ENCODE measurements around the gene MAP3K5. TPM values are rescaled to one million over a fixed set of nuclear protein-coding genes. Genes with fewer than 3 reads are reported as not detected.
A peak's percentile ranks its signal among the peaks of the same experiment; 100 is the strongest.

Gene MAP3K5
- total RNA-seq, 1 donor from 2014 or later, result 6.1 TPM

DNA sequence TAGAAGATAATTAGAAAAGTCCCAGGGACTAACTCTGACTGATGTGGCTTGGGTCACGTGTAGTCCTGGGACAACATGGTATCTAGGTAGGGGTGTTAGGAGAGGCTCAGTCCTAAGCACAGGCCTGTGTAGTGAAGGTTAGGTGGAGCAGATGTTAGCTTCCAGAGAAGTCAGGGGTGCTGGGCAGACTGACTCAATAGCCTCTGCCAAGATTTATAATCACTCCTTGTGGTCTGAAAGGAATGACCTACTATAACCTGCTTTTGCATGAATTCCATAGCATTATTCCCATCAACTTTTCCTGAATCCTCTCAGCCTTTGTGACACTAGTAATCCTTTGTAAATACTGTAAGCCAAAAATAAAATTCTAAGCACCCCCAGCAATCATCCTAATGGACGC lies 19.9 kb upstream of the MAP3K5 start:
- intact Hi-C loops (cut with micrococcal nuclease), result no loop called here

DNA sequence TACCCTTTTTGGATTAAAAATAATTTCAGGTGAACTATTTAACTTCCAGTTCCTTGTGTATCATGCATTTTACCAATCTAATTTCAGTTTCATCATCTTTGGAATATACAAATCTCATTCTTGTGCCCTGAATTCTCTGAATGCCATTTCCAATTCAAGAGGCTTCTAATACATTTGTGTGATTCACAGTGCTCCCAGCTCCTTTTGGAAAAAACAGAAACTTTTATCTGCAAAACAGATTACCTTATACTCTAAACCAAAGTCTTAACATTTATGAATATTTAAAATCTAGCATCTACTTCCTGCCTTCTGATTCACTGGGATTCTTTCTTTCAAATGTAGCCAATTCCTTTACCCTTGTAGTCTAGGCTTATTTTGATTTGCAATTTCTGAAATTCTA lies 19.0 kb upstream of the MAP3K5 start:
- no peak for DNase-seq (ENCODE audit: low spot score)
- peaks cover 2% of the 10 kb centered on the region for H3K4me1 Mint-ChIP-seq (ENCODE audit: low read depth)
- no peaks in the 10 kb centered on the region for H3K9me3 Mint-ChIP-seq
- H3K4me3 Mint-ChIP-seq (ENCODE audit: low read depth), result no peak overlapping the region
- no peaks in the 10 kb centered on the region for H3K36me3 Mint-ChIP-seq (ENCODE audit: low read depth)
- intact Hi-C loops (cut with micrococcal nuclease), result no loop called here
- peaks cover 10% of the 10 kb centered on the region for H3K27me3 Mint-ChIP-seq (ENCODE audit: low read depth)
- no peak overlapping the region for H3K27ac Mint-ChIP-seq

More for the DNA sequence above, 19.9 kb upstream of the MAP3K5 start:
- Mint-ChIP-seq H3K27ac (no peak overlapping the region), H3K27me3 (ENCODE audit: low read depth) (peaks cover 16% of the 10 kb centered on the region), H3K36me3 (ENCODE audit: low read depth) (no peaks in the 10 kb centered on the region), H3K9me3 (no peaks in the 10 kb centered on the region), H3K4me1 (ENCODE audit: low read depth) (peaks cover 2% of the 10 kb centered on the region), H3K4me3 (ENCODE audit: low read depth) (no peak overlapping the region)
- DNase-seq (ENCODE audit: low spot score), result no peak

DNA sequence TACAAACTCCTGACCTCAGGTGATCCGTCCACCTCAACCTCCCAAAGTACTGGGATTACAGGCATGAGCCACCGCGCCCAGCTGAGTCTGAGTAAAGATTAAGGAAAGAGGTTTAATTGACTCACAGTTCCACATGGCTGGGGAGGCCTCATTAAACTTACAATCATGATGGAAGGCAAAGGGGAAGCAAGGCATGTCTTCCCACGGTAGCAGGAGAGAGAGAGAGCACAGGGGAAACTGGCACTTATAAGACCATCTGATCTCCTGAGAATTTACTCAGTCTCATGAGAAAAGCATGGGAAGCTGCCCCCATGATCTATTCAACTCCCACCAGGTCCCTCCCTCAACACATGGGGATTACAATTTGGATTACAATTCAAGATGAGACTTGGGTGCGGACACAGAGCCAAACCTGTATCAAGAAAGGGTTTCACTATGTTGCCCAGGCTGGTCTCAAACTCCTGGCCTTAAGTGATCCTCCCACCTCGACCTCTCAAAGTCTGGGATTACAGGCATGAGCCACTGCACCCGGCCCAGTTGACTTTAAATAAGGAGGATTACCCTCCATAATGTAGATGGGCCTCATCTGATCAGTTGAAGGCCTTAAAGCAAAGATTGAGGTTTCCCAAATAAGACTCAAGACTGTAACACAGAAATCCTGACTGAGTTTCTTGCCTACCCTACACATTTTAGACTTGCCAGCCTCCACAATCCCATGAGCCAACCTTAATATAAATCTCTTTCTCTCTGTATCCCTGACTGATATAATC lies 17.0 kb upstream of the MAP3K5 start:
- no peak for DNase-seq (ENCODE audit: low spot score)
- Mint-ChIP-seq H3K27me3 (ENCODE audit: low read depth) (peaks cover 9% of the 10 kb centered on the region), H3K36me3 (ENCODE audit: low read depth) (no peaks in the 10 kb centered on the region), H3K4me3 (ENCODE audit: low read depth) (no peak overlapping the region), H3K9me3 (no peaks in the 10 kb centered on the region), H3K4me1 (ENCODE audit: low read depth) (no peaks in the 10 kb centered on the region), H3K27ac (no peak overlapping the region)
- intact Hi-C loops (cut with micrococcal nuclease), result no loop called here

- no peaks in the 10 kb centered on the region for H3K9me3 Mint-ChIP-seq
- H3K4me1 Mint-ChIP-seq (ENCODE audit: low read depth), result no peaks in the 10 kb centered on the region
- intact Hi-C loops (cut with micrococcal nuclease), result no loop called here
- H3K27ac Mint-ChIP-seq, result no peak overlapping the region
- no peak for DNase-seq (ENCODE audit: low spot score)
- H3K27me3 Mint-ChIP-seq (ENCODE audit: low read depth), result peaks cover 9% of the 10 kb centered on the region
- no peaks in the 10 kb centered on the region for H3K36me3 Mint-ChIP-seq (ENCODE audit: low read depth)
- H3K4me3 Mint-ChIP-seq (ENCODE audit: low read depth), result no peak overlapping the region
Observed at GRCh38 chr6:136803608-136804007, 11.3 kb upstream of the MAP3K5 start.

DNA sequence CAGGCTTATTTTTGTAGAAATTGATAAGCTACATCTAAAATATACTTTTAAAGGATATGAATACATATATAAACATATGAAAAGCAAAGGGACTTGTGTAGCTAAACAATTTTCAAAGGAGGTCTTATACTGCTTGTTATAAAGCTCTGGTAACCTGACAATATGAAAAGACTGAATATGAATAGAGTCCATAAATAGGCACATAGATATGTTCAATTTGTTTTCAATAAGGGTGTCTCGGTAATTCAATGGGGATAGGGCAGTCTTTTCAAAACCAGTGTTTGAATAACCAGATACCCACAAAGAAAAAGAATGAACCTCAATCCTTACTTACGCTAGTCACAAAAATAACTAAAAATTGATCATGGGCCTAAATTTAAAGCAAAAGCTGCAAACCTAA lies 9.3 kb upstream of the MAP3K5 start:
- H3K4me1 Mint-ChIP-seq (ENCODE audit: low read depth), result no peaks in the 10 kb centered on the region
- no peak overlapping the region for H3K4me3 Mint-ChIP-seq (ENCODE audit: low read depth)
- no peaks in the 10 kb centered on the region for H3K9me3 Mint-ChIP-seq
- DNase-seq (ENCODE audit: low spot score), result no peak
- H3K27ac Mint-ChIP-seq, result no peak overlapping the region
- no peaks in the 10 kb centered on the region for H3K36me3 Mint-ChIP-seq (ENCODE audit: low read depth)
- intact Hi-C loops (cut with micrococcal nuclease), result no loop called here
- H3K27me3 Mint-ChIP-seq (ENCODE audit: low read depth), result peaks cover 15% of the 10 kb centered on the region

- H3K27me3 Mint-ChIP-seq (ENCODE audit: low read depth), result peaks cover 20% of the 10 kb centered on the region
- H3K9me3 Mint-ChIP-seq, result no peaks in the 10 kb centered on the region
- no peak for DNase-seq (ENCODE audit: low spot score)
- H3K27ac Mint-ChIP-seq, result no peak overlapping the region
- no peaks in the 10 kb centered on the region for H3K36me3 Mint-ChIP-seq (ENCODE audit: low read depth)
- no peak overlapping the region for H3K4me3 Mint-ChIP-seq (ENCODE audit: low read depth)
- intact Hi-C loops (cut with micrococcal nuclease), result no loop called here
- peaks cover 5% of the 10 kb centered on the region for H3K4me1 Mint-ChIP-seq (ENCODE audit: low read depth)
Observed at GRCh38 chr6:136798044-136798443, 5.8 kb upstream of the MAP3K5 start.

- Mint-ChIP-seq H3K27me3 (ENCODE audit: low read depth) (peaks cover 12% of the 10 kb centered on the region), H3K4me3 (ENCODE audit: low read depth) (no peak overlapping the region), H3K36me3 (ENCODE audit: low read depth) (no peaks in the 10 kb centered on the region), H3K4me1 (ENCODE audit: low read depth) (peaks cover 10% of the 10 kb centered on the region), H3K27ac (no peak overlapping the region), H3K9me3 (no peaks in the 10 kb centered on the region)
- DNase-seq (ENCODE audit: low spot score), result no peak
- intact Hi-C loops (cut with micrococcal nuclease), result no loop called here
Observed at GRCh38 chr6:136795996-136796395, 3.7 kb upstream of the MAP3K5 start.

DNA sequence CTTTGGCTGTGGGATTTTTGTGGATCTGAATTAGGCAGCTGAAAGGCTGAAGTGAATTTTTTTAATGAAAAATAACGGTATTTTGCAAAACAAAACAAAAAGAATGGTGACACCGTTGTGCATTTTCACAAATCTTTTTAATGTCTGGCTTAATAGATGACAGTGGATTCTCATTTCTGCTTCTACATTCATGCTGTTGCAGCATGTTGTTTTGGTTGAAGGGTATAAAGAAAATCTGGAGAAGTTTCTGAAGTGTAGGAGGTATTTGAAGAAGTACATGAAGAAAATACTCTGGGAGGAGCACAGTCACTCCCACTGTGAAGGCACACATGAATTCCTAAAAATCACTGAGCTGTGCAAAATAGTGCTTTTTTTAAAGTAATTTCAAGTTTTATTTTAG lies 3.1 kb upstream of the MAP3K5 start:
- Mint-ChIP-seq H3K9me3 (no peaks in the 10 kb centered on the region), H3K36me3 (ENCODE audit: low read depth) (no peaks in the 10 kb centered on the region), H3K27me3 (ENCODE audit: low read depth) (peaks cover 12% of the 10 kb centered on the region), H3K4me3 (ENCODE audit: low read depth) (no peak overlapping the region), H3K4me1 (ENCODE audit: low read depth) (peaks cover 13% of the 10 kb centered on the region), H3K27ac (no peak overlapping the region)
- no peak for DNase-seq (ENCODE audit: low spot score)
- intact Hi-C loops (cut with micrococcal nuclease), result no loop called here

- peaks cover 4% of the 10 kb centered on the region for H3K36me3 Mint-ChIP-seq (ENCODE audit: low read depth)
- intact Hi-C loops (cut with micrococcal nuclease), result loop anchor here (1.0 to 5.0 kb wide), 4 partner anchors 29 to 185 kb away; partner anchors contain the start of gene PEX7
- peak overlapping the region; percentile 96 for H3K27ac Mint-ChIP-seq
- H3K4me3 Mint-ChIP-seq (ENCODE audit: low read depth), result peak overlapping the region; percentile 92
- no peak for DNase-seq (ENCODE audit: low spot score)
- H3K4me1 Mint-ChIP-seq (ENCODE audit: low read depth), result peaks cover 22% of the 10 kb centered on the region
- no peaks in the 10 kb centered on the region for H3K9me3 Mint-ChIP-seq
- H3K27me3 Mint-ChIP-seq (ENCODE audit: low read depth), result peaks cover 12% of the 10 kb centered on the region
Observed at GRCh38 chr6:136793363-136793762, 1.1 kb upstream of the MAP3K5 start.

DNA sequence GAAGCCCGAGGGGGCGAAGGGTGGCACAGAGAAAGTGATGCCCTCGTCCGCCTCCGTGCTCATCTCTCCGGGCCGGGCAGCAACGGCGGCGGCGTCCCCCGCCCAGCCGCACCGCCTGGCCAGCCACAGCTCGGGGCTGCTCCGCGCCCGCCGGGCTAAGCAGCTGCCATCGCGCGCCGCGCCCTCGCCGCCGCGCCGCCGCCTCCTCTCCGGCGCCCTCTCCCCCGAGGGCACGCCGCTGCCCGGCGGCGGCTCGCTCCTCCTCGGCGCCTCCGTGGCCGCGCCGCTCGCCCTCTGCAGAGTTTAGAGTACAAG lies 225 bp downstream of the MAP3K5 start:
- DNase-seq (ENCODE audit: low spot score), result no peak
- no peak overlapping the region for H3K27ac Mint-ChIP-seq
- intact Hi-C loops (cut with micrococcal nuclease), result loop anchor here (2.0 to 5.0 kb wide), 2 partner anchors 31 to 90 kb away; partner anchors contain the start of gene PEX7
- H3K27me3 Mint-ChIP-seq (ENCODE audit: low read depth), result peaks cover 9% of the 10 kb centered on the region
- H3K4me3 Mint-ChIP-seq (ENCODE audit: low read depth), result peak overlapping the region; percentile 92
- H3K36me3 Mint-ChIP-seq (ENCODE audit: low read depth), result peaks cover 8% of the 10 kb centered on the region
- peaks cover 34% of the 10 kb centered on the region for H3K4me1 Mint-ChIP-seq (ENCODE audit: low read depth)
- H3K9me3 Mint-ChIP-seq, result no peaks in the 10 kb centered on the region

- Mint-ChIP-seq H3K27ac (peak overlapping the region; percentile 73), H3K4me3 (ENCODE audit: low read depth) (peak overlapping the region; percentile 84), H3K4me1 (ENCODE audit: low read depth) (peaks cover 37% of the 10 kb centered on the region), H3K9me3 (no peaks in the 10 kb centered on the region), H3K36me3 (ENCODE audit: low read depth) (peaks cover 8% of the 10 kb centered on the region), H3K27me3 (ENCODE audit: low read depth) (peaks cover 5% of the 10 kb centered on the region)
- intact Hi-C loops (cut with micrococcal nuclease), result loop anchor here (1.0 to 5.0 kb wide), 3 partner anchors 9 to 89 kb away; partner anchors contain the start of gene PEX7
- peak; percentile 49 for DNase-seq (ENCODE audit: low spot score)
Observed at GRCh38 chr6:136791296-136792094, 782 bp downstream of the MAP3K5 start.

DNA sequence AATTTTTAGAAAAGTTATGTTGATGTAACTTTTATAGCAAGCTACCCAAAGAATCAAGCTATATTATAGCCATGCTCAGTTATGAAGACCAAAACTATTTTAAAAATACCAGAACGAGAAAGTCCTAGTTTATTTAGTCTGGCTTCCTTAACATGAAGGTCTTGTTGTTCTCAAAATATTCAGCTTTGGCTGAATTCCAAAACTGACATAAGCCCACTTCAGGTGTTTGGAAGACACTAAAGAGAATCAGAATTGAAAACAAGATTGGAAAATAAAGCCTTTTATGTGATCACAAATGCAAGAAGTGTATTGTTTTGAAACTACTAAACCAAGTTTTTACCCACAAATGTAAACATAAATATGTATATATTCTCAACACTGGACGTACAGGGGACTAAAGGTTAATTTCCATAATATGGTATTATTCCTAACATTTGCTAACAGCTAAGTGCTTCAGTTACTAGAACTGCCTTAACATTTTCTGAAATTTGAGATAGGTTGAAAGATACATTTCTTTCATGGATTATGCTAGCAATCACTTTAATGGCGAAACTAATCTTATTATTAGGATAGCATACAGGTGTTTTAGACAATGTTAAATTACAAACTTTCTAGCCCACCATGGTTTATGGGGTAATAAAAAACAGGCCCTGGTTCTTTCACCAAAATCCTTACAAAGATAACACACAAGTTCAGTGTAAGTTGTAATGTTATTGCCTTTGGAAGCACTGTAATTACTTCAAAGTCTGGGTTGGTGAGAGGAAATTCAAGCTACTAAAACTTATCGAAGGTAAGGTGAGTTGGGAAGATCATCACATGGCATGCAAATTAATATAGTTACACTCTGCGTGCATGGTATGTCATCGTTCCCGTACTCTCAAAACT lies 1.6 kb downstream of the MAP3K5 start:
- Mint-ChIP-seq H3K27me3 (ENCODE audit: low read depth) (peaks cover 2% of the 10 kb centered on the region), H3K4me1 (ENCODE audit: low read depth) (peaks cover 40% of the 10 kb centered on the region), H3K36me3 (ENCODE audit: low read depth) (peaks cover 10% of the 10 kb centered on the region), H3K9me3 (no peaks in the 10 kb centered on the region), H3K4me3 (ENCODE audit: low read depth) (peak overlapping the region; percentile 84), H3K27ac (peak overlapping the region; percentile 73)
- intact Hi-C loops (cut with micrococcal nuclease), result loop anchor here (1.0 to 5.0 kb wide), 2 partner anchors 8 to 88 kb away; no protein-coding TSS in a partner anchor
- DNase-seq (ENCODE audit: low spot score), result no peak
